GM23338 (cell line): ENCODE results near the gene TXNL1. TPM values are rescaled to one million over a fixed set of nuclear protein-coding genes. Genes with fewer than 3 reads are reported as not detected.
A peak's percentile ranks its signal among the peaks of the same experiment; 100 is the strongest.

ENCODE experiments used
- ATAC-seq: fragments of 200-7000 bp; cut with Tn5 transposase; 3 replicates; pipeline ENCODE4 v1.9.1; 2020
- DNase-seq: peaks from one replicate; pipeline ENCODE4 v3.0.0-alpha.2; 2015; ENCODE audit warnings: low spot score
- H2AFZ ChIP-seq: fragments of 200-600 bp; sonication (generic); 2 replicates; pipeline ENCODE4 v1.8.0; 2016; ENCODE audit warnings: antibody characterized with exemption, mild to moderate bottlenecking, moderate library complexity
- H3F3A ChIP-seq: fragments of 200-600 bp; sonication (generic); replicated peaks from 2 replicates; pipeline ENCODE4 v1.8.0; 2017; ENCODE audit warnings: antibody characterized with exemption, mixed run types, low read depth
- H3K27ac ChIP-seq: fragments of 200-600 bp; sonication (generic); 2 replicates; pipeline ENCODE4 v1.6.1; 2016; ENCODE audit warnings: low read depth
- H3K27me3 ChIP-seq: fragments of 200-600 bp; sonication (generic); 2 replicates; pipeline ENCODE4 v1.8.0; 2016; ENCODE audit warnings: mild to moderate bottlenecking, mixed run types, moderate library complexity; ENCODE audit not compliant: insufficient read depth
- H3K36me3 ChIP-seq: fragments of 200-600 bp; sonication (generic); 2 replicates; pipeline ENCODE4 v1.8.0; 2016; ENCODE audit warnings: mild to moderate bottlenecking; ENCODE audit not compliant: insufficient read depth
- H3K4me1 ChIP-seq: fragments of 200-600 bp; sonication (generic); 2 replicates; pipeline ENCODE4 v1.8.0; 2016; ENCODE audit warnings: mild to moderate bottlenecking, moderate library complexity; ENCODE audit not compliant: insufficient read depth
- H3K4me2 ChIP-seq: fragments of 200-600 bp; sonication (generic); 2 replicates; pipeline ENCODE4 v1.7.1; 2017; ENCODE audit warnings: mixed run types
- H3K4me3 ChIP-seq: fragments of 200-600 bp; sonication (generic); 2 replicates; pipeline ENCODE4 v1.6.1; 2016; ENCODE audit warnings: mixed run types
- H3K79me2 ChIP-seq: fragments of 200-600 bp; sonication (generic); replicated peaks from 2 replicates; pipeline ENCODE4 v1.8.0; 2017; ENCODE audit warnings: mild to moderate bottlenecking; ENCODE audit not compliant: insufficient read depth
- H3K9me2 ChIP-seq: fragments of 200-600 bp; sonication (generic); 2 replicates; pipeline ENCODE4 v1.8.0; 2017; ENCODE audit not compliant: insufficient read depth
- H4K20me1 ChIP-seq: fragments of 200-600 bp; sonication (generic); replicated peaks from 2 replicates; pipeline ENCODE4 v1.8.0; 2017; ENCODE audit warnings: mild to moderate bottlenecking; ENCODE audit not compliant: insufficient read depth
- H3K27ac Mint-ChIP-seq: 2 replicates; pipeline ENCODE4 v1.8.0; 2020; ENCODE audit warnings: inconsistent platforms, mild to moderate bottlenecking, moderate library complexity, mixed read lengths
- H3K27me3 Mint-ChIP-seq: 3 replicates; pipeline ENCODE4 v1.8.0; 2022; ENCODE audit warnings: low read depth, mild to moderate bottlenecking, moderate library complexity, mixed read lengths, inconsistent platforms; ENCODE audit not compliant: insufficient read depth, poor library complexity
- H3K36me3 Mint-ChIP-seq: 3 replicates; pipeline ENCODE4 v1.8.0; 2021; ENCODE audit warnings: low read depth, mild to moderate bottlenecking, inconsistent platforms, moderate library complexity, mixed read lengths
- H3K4me1 Mint-ChIP-seq: 3 replicates; pipeline ENCODE4 v1.8.0; 2020; ENCODE audit warnings: mild to moderate bottlenecking, inconsistent platforms, mixed read lengths
- H3K4me3 Mint-ChIP-seq: 3 replicates; pipeline ENCODE4 v1.8.0; 2021; ENCODE audit warnings: moderate library complexity, mild to moderate bottlenecking, inconsistent platforms, mixed read lengths
- H3K9me3 Mint-ChIP-seq: 3 replicates; pipeline ENCODE4 v1.8.0; 2020; ENCODE audit warnings: moderate library complexity, mild to moderate bottlenecking, inconsistent platforms, mixed read lengths
- CREB1 ChIP-seq: fragments of 250-450 bp; sonication (Bioruptor Pico); IDR thresholded peaks from 2 replicates; pipeline ENCODE4 v1.5.0; 2020; ENCODE audit warnings: low read depth, mild to moderate bottlenecking, moderate library complexity
- CTCF ChIP-seq, 2 experiments: fragments of 200-600 bp in 1 of 2; sonication (generic) in 1 of 2; conservative IDR thresholded peaks; 2 replicates each; pipeline versions ENCODE4 v1.5.1 to v1.6.1; 2016 to 2017; ENCODE audit warnings: antibody characterized with exemption in 2 of 2, low read depth in 2 of 2, mild to moderate bottlenecking in 2 of 2, moderate library complexity in 1 of 2
- EZH2 ChIP-seq: fragments of 200-600 bp; sonication (generic); IDR thresholded peaks from one replicate; pipeline ENCODE4 v1.8.0; 2017; ENCODE audit warnings: antibody characterized with exemption, mild to moderate bottlenecking, low read depth; ENCODE audit not compliant: unreplicated experiment
- EZH2phosphoT487 ChIP-seq: fragments of 200-600 bp; sonication (generic); IDR thresholded peaks from one replicate; pipeline ENCODE4 v1.8.1; 2018; ENCODE audit warnings: antibody characterized with exemption; ENCODE audit not compliant: unreplicated experiment
- NANOG ChIP-seq: IDR thresholded peaks from 2 replicates; pipeline ENCODE4 v1.6.1; 2016; ENCODE audit warnings: antibody characterized with exemption, borderline replicate concordance
- POLR2AphosphoS5 ChIP-seq: IDR thresholded peaks from 2 replicates; pipeline ENCODE4 v1.6.1; 2016; ENCODE audit warnings: antibody characterized with exemption, low read depth
- STAT1 ChIP-seq: IDR thresholded peaks from one replicate; pipeline ENCODE4 v1.6.1; 2016; ENCODE audit warnings: antibody characterized with exemption; ENCODE audit not compliant: unreplicated experiment
- ZNF331 ChIP-seq: fragments of 250-450 bp; sonication (Bioruptor Pico); IDR thresholded peaks from 2 replicates; pipeline ENCODE4 v1.5.0; 2020; ENCODE audit warnings: low read depth, mild to moderate bottlenecking, moderate library complexity
- polyA plus RNA-seq: library from polyadenylated mRNA; unstranded; fragments of >200 nt; fragmentation: Nextera tagmentation; extraction: Ambion mirVana; gene quantifications from 2 replicates; pipeline ENCODE4 v1.2.1, GENCODE V29; 2016
- total RNA-seq: library from RNA; depleted of rRNA; stranded (reverse); fragments of >200 nt; shearing (Covaris generic); gene quantifications from 2 replicates; pipeline ENCODE4 v1.2.3, GENCODE V29; 2014
- TF ChIP-seq, protein P1 (sequence below): IDR thresholded peaks from 2 replicates; pipeline ENCODE4 v1.6.1; 2016; ENCODE audit warnings: antibody characterized with exemption
- TF ChIP-seq, protein P2 (sequence below): fragments of 250-450 bp; sonication (Bioruptor Pico); IDR thresholded peaks from 2 replicates; pipeline ENCODE4 v1.5.0; 2020; ENCODE audit warnings: mild to moderate bottlenecking, moderate library complexity

The TXNL1 gene
- total and polyA plus RNA-seq, 2 experiments from 2014 or later, result 73.6 to 135 TPM

DNA sequence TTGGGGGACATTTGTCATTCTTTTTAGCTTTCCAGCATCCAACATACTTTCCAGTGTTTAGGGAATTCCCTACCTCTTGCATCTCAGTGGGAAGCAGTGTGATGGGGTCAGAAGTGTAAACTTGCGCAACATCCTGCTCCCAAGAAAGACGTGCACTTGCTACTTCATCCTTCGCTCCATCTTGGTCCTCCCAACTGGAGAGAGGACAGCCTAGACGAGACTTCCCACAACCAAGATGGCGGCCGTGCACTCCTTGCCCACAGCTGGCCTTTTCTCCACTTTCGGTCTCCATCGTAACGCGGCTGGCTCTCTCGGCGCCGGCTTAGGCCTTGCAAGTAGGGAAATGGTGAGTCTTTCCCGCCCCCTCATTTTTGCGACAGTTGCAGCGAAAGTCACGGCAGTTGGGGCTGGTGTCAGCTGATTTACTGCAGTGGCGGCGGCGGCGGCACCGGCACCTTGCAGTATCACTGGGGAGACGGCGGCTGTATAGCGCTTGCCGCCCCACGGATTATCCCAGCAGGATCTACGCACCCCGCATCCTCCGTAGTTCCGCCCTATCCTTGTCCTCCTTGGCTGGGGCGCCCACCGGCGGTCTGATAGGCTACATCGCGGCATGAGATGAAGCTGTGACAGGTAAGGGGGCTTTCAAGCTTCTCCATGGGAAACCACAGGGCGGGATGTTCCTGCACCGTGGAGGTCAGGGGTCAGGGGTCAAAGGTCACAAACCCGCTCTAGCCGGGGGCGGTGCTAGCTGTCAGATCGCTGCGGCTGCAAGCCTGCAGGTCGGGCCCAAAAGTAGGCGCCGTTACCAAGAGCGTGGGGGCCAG is 12.8 kb upstream of the TXNL1 start, which contains the start of gene WDR7 (continued):
- TF ChIP-seq, protein P1, sequence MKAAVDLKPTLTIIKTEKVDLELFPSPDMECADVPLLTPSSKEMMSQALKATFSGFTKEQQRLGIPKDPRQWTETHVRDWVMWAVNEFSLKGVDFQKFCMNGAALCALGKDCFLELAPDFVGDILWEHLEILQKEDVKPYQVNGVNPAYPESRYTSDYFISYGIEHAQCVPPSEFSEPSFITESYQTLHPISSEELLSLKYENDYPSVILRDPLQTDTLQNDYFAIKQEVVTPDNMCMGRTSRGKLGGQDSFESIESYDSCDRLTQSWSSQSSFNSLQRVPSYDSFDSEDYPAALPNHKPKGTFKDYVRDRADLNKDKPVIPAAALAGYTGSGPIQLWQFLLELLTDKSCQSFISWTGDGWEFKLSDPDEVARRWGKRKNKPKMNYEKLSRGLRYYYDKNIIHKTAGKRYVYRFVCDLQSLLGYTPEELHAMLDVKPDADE, result peak; percentile 92
- TF ChIP-seq POLR2AphosphoS5 (peak; percentile 83), CREB1 (CRISPR knock-in tag) (peak; percentile 55; the same call in 1 of the 2 replicates), NANOG (no peak), CTCF (conservative IDR thresholded peaks at IDR 0.05; ENCODE audit: low read depth in 2 of 2) (no peak; a peak in 1 of 4 replicates)

- H3K4me1 Mint-ChIP-seq, result peaks cover 13% of the 10 kb centered on the region
- Histone ChIP-seq H3K4me3 (no peak overlapping the region), H2AFZ (no peak overlapping the region)
These were observed 11.6 kb upstream of the TXNL1 start for GRCh38 chr18:56649996-56650395.

More at GRCh38 chr18:56649996-56650395, 11.6 kb upstream of the TXNL1 start:
- ATAC-seq (no peak), DNase-seq (no peak)
- Histone ChIP-seq H3K27ac (no peak overlapping the region), H3K27me3 (no peaks in the 10 kb centered on the region), H3K79me2 (peaks cover 34% of the 10 kb centered on the region), H4K20me1 (peaks cover 6% of the 10 kb centered on the region; the same call in 1 of the 2 replicates), H3K4me1 (peaks cover 11% of the 10 kb centered on the region), H3F3A (0 out of 2 replicates have a peak, but pooled peaks cover 9% of the 10 kb centered on the region), H3K36me3 (no peaks in the 10 kb centered on the region), H3K4me2 (peak overlapping the region; percentile 71; the same call in 1 of the 2 replicates), H3K9me2 (no peaks in the 10 kb centered on the region)
- TF ChIP-seq CTCF (conservative IDR thresholded peaks at IDR 0.05; ENCODE audit: low read depth in 2 of 2), result no peak
- TF ChIP-seq, protein P2, sequence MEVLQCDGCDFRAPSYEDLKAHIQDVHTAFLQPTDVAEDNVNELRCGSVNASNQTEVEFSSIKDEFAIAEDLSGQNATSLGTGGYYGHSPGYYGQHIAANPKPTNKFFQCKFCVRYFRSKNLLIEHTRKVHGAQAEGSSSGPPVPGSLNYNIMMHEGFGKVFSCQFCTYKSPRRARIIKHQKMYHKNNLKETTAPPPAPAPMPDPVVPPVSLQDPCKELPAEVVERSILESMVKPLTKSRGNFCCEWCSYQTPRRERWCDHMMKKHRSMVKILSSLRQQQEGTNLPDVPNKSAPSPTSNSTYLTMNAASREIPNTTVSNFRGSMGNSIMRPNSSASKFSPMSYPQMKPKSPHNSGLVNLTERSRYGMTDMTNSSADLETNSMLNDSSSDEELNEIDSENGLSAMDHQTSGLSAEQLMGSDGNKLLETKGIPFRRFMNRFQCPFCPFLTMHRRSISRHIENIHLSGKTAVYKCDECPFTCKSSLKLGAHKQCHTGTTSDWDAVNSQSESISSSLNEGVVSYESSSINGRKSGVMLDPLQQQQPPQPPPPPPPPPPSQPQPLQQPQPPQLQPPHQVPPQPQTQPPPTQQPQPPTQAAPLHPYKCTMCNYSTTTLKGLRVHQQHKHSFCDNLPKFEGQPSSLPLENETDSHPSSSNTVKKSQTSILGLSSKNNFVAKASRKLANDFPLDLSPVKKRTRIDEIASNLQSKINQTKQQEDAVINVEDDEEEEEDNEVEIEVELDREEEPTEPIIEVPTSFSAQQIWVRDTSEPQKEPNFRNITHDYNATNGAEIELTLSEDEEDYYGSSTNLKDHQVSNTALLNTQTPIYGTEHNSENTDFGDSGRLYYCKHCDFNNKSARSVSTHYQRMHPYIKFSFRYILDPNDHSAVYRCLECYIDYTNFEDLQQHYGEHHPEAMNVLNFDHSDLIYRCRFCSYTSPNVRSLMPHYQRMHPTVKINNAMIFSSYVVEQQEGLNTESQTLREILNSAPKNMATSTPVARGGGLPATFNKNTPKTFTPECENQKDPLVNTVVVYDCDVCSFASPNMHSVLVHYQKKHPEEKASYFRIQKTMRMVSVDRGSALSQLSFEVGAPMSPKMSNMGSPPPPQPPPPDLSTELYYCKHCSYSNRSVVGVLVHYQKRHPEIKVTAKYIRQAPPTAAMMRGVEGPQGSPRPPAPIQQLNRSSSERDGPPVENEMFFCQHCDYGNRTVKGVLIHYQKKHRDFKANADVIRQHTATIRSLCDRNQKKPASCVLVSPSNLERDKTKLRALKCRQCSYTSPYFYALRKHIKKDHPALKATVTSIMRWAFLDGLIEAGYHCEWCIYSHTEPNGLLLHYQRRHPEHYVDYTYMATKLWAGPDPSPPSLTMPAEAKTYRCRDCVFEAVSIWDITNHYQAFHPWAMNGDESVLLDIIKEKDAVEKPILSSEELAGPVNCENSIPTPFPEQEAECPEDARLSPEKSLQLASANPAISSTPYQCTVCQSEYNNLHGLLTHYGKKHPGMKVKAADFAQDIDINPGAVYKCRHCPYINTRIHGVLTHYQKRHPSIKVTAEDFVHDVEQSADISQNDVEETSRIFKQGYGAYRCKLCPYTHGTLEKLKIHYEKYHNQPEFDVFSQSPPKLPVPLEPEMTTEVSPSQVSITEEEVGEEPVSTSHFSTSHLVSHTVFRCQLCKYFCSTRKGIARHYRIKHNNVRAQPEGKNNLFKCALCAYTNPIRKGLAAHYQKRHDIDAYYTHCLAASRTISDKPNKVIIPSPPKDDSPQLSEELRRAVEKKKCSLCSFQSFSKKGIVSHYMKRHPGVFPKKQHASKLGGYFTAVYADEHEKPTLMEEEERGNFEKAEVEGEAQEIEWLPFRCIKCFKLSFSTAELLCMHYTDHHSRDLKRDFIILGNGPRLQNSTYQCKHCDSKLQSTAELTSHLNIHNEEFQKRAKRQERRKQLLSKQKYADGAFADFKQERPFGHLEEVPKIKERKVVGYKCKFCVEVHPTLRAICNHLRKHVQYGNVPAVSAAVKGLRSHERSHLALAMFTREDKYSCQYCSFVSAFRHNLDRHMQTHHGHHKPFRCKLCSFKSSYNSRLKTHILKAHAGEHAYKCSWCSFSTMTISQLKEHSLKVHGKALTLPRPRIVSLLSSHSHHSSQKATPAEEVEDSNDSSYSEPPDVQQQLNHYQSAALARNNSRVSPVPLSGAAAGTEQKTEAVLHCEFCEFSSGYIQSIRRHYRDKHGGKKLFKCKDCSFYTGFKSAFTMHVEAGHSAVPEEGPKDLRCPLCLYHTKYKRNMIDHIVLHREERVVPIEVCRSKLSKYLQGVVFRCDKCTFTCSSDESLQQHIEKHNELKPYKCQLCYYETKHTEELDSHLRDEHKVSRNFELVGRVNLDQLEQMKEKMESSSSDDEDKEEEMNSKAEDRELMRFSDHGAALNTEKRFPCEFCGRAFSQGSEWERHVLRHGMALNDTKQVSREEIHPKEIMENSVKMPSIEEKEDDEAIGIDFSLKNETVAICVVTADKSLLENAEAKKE (CRISPR knock-in tag), result no peak
- TF ChIP-seq EZH2phosphoT487, result no peak
- TF ChIP-seq, protein P1, result no peak
- TF ChIP-seq STAT1, result no peak
- TF ChIP-seq EZH2, result no peak
- no peak for TF ChIP-seq POLR2AphosphoS5
- no peak for TF ChIP-seq ZNF331 (CRISPR knock-in tag)
- Mint-ChIP-seq H3K36me3 (no peaks in the 10 kb centered on the region), H3K4me3 (no peak overlapping the region), H3K27me3 (peaks cover 3% of the 10 kb centered on the region), H3K9me3 (no peaks in the 10 kb centered on the region; the same call in 2 of the 3 replicates), H3K27ac (no peak overlapping the region)
